Measurements from ENCODE around the gene PSMA8.

GRCh38 chr18:26089293-26090129 lies 44.2 kb upstream of the PSMA8 start:
- no peak for TF ChIP-seq ZNF513 (tag by site-specific recombination; IDR thresholded peaks at IDR 0.05)
- no peak for TF ChIP-seq ZNF311 (tag by site-specific recombination; IDR thresholded peaks at IDR 0.05; ENCODE audit: borderline replicate concordance)
- no peak for TF ChIP-seq ZNF16 (tag by site-specific recombination; IDR thresholded peaks at IDR 0.05; ENCODE audit: low read depth)
- no peak for TF ChIP-seq ZSCAN18 (tag by site-specific recombination; IDR thresholded peaks at IDR 0.05)
- TF ChIP-seq ZNF747 (tag by site-specific recombination; IDR thresholded peaks at IDR 0.05) = no peak
